Ureter (tissue), 1 donor: ENCODE measurements around the gene C3orf62. TPM values are rescaled to one million over a fixed set of nuclear protein-coding genes. Genes with fewer than 3 reads are reported as not detected.
A peak's percentile ranks its signal among the peaks of the same experiment; 100 is the strongest.

Source experiments
- DNase-seq: peaks from one replicate; pipeline ENCODE4 v3.0.0-alpha.2; 2020; ENCODE audit warnings: low spot score
- total RNA-seq: library from RNA; stranded (reverse); gene quantifications from one replicate; pipeline ENCODE4 v1.2.4, GENCODE V29; 2023
- donor health status: DM: yes; HTN: yes; CAD: no.

Gene C3orf62
- 8.9 TPM for total RNA-seq

- DNase-seq, result peak; percentile 94
These were observed at the start of gene C3orf62 for GRCh38 chr3:49276475-49277382. C3orf62 (minus strand) TSS chr3:49277232; CDS start chr3:49276872, 360 bp downstream.

- DNase-seq, result no peak
These were observed 47.7 kb upstream of the C3orf62 start for GRCh38 chr3:49324768-49325167.

GRCh38 chr3:49316696-49317457, 39.8 kb upstream of the C3orf62 start:
- no peak for DNase-seq

- DNase-seq, result no peak
These were observed 37.1 kb upstream of the C3orf62 start for GRCh38 chr3:49313896-49314688.

GRCh38 chr3:49311283-49311682, 34.3 kb upstream of the C3orf62 start:
- no peak for DNase-seq

- DNase-seq, result no peak
These were observed 33.6 kb upstream of the C3orf62 start for GRCh38 chr3:49310677-49311076.

GRCh38 chr3:49305608-49306007, 28.6 kb upstream of the C3orf62 start:
- DNase-seq, result no peak

- DNase-seq, result no peak
These were observed 25.6 kb upstream of the C3orf62 start for GRCh38 chr3:49302613-49303012.

- DNase-seq, result no peak
These were observed 23.6 kb upstream of the C3orf62 start for GRCh38 chr3:49300595-49300994.

GRCh38 chr3:49298511-49298910, 21.5 kb upstream of the C3orf62 start:
- DNase-seq, result no peak

- peak; percentile 54 for DNase-seq
These were observed 19.9 kb upstream of the C3orf62 start for GRCh38 chr3:49296781-49297411.

GRCh38 chr3:49295489-49296058, 18.5 kb upstream of the C3orf62 start:
- DNase-seq, result no peak

GRCh38 chr3:49294343-49294742, 17.3 kb upstream of the C3orf62 start:
- no peak for DNase-seq

GRCh38 chr3:49283997-49284396, 7.0 kb upstream of the C3orf62 start:
- DNase-seq, result no peak

- DNase-seq, result no peak
These were observed 2.3 kb upstream of the C3orf62 start for GRCh38 chr3:49279376-49279775.

GRCh38 chr3:49278548-49278947, 1.5 kb upstream of the C3orf62 start:
- no peak for DNase-seq

GRCh38 chr3:49277383-49277775, 347 bp upstream of the C3orf62 start:
- DNase-seq, result no peak

GRCh38 chr3:49273825-49274532, 3.1 kb downstream of the C3orf62 start:
- no peak for DNase-seq

- DNase-seq, result no peak
These were observed 6.0 kb downstream of the C3orf62 start for GRCh38 chr3:49271047-49271446.

GRCh38 chr3:49270156-49270500, 6.9 kb downstream of the C3orf62 start:
- DNase-seq, result no peak
